HCT116 (cell line): ENCODE results near the gene RNH1. TPM values are rescaled to one million over a fixed set of nuclear protein-coding genes. Genes with fewer than 3 reads are reported as not detected.

Experiments used
- ATAC-seq: fragments of 200-7000 bp; cut with Tn5 transposase; 2 replicates; pipeline ENCODE4 v1.9.1; 2020; ENCODE audit warnings: mild to moderate bottlenecking, moderate library complexity
- BruUV-seq: library from RNA; stranded (reverse); fragments of 400-500 nt; replicated peaks from 2 replicates; lab custom pipeline; 2021; lab: Mats Ljungman, UMichigan
- CTCF ChIA-PET: fragments of 300-600 bp; sonication (Branson Sonifier 250); formaldehyde crosslinking; loops from one replicate; lab custom pipeline; 2021; ENCODE audit warnings: antibody characterized with exemption; lab: Charles Lee
- POLR2A ChIA-PET: fragments of 300-600, 350-600 bp; sonication (Branson Sonifier 250); formaldehyde crosslinking; loops from one replicate; lab custom pipeline; 2021; ENCODE audit warnings: antibody characterized with exemption; lab: Charles Lee
- RAD21 ChIA-PET, 2 experiments: fragments of 300-600 bp; sonication (Branson Sonifier 250); formaldehyde crosslinking; loops; one replicate each; lab custom pipeline; 2023; ENCODE audit warnings: low total read pairs in 2 of 2; ENCODE audit not compliant: uncharacterized antibody in 2 of 2, unreplicated experiment in 2 of 2, low non-redundant PET in 1 of 2; lab: Charles Lee
- DNase-seq: peaks from one replicate; pipeline ENCODE4 v3.0.0-alpha.2; 2010; ENCODE audit warnings: low read depth, low spot score
- H2AFZ ChIP-seq: fragments of 200-600 bp; shearing (Covaris generic), sonication (generic); 2 replicates; pipeline ENCODE4 v1.6.1; 2017; ENCODE audit warnings: low read depth, mixed run types, mixed read lengths, antibody characterized with exemption, low read length; ENCODE audit not compliant: poor library complexity, severe bottlenecking
- H3K27ac ChIP-seq: 2 replicates; pipeline ENCODE4 v1.5.1; 2012; ENCODE audit warnings: low read depth, low read length
- H3K27me3 ChIP-seq: fragments of 200-600 bp; sonication (generic); 2 replicates; pipeline ENCODE4 v1.6.1; 2016; ENCODE audit warnings: mixed run types, low read length, mixed read lengths; ENCODE audit not compliant: insufficient read depth
- H3K36me3 ChIP-seq, 2 experiments: fragments of 200-500 bp in 1 of 2; fragments of 200-600 bp in 1 of 2; sonication (Bioruptor generic) in 1 of 2; sonication (generic) in 1 of 2; 2 replicates each; pipeline versions ENCODE4 v1.5.1 to v1.6.1; 2014 to 2016; ENCODE audit warnings: low read length in 2 of 2, inconsistent platforms in 1 of 2, mixed read lengths in 1 of 2, mixed run types in 1 of 2; ENCODE audit not compliant: insufficient read depth in 2 of 2, control insufficient read depth in 1 of 2
- H3K4me1 ChIP-seq, 2 experiments: fragments of 200-600 bp in 1 of 2; sonication (generic) in 1 of 2; 2 replicates each; pipeline versions ENCODE4 v1.5.1 to v1.6.1; 2012 to 2017; ENCODE audit warnings: low read length in 2 of 2, inconsistent platforms in 1 of 2, mild to moderate bottlenecking in 1 of 2, mixed read lengths in 1 of 2, mixed run types in 1 of 2, moderate library complexity in 1 of 2; ENCODE audit not compliant: insufficient read depth in 2 of 2, control insufficient read depth in 1 of 2
- H3K4me2 ChIP-seq: fragments of 200-600 bp; sonication (generic); 2 replicates; pipeline ENCODE4 v1.6.1; 2017; ENCODE audit warnings: mixed run types, low read length, mixed read lengths
- H3K4me3 ChIP-seq, 2 experiments: fragments of 200-600 bp in 1 of 2; sonication (generic) in 1 of 2; replicated peaks in 1 of 2; 2 replicates each; pipeline ENCODE4 v1.5.1; 2011 to 2016; ENCODE audit warnings: low read length in 2 of 2, control low read depth in 1 of 2, low read depth in 1 of 2, mild to moderate bottlenecking in 1 of 2, mixed read lengths in 1 of 2, mixed run types in 1 of 2
- H3K79me2 ChIP-seq: fragments of 200-600 bp; sonication (generic); 2 replicates; pipeline ENCODE4 v1.6.1; 2017; ENCODE audit warnings: mild to moderate bottlenecking, mixed run types, low read length, moderate library complexity, mixed read lengths; ENCODE audit not compliant: insufficient read depth
- H3K9ac ChIP-seq: fragments of 200-600 bp; sonication (generic); 2 replicates; pipeline ENCODE4 v1.6.1; 2016; ENCODE audit warnings: low read length, mixed read lengths
- H3K9me2 ChIP-seq: fragments of 200-600 bp; sonication (generic), shearing (Covaris generic); 2 replicates; pipeline ENCODE4 v1.6.1; 2017; ENCODE audit warnings: mixed run types, mild to moderate bottlenecking, moderate library complexity; ENCODE audit not compliant: insufficient read depth
- H3K9me3 ChIP-seq, 2 experiments: fragments of 200-500 bp in 1 of 2; fragments of 200-600 bp in 1 of 2; sonication (Bioruptor generic) in 1 of 2; sonication (generic) in 1 of 2; 2 replicates each; pipeline ENCODE4 v1.6.1; 2014 to 2017; ENCODE audit warnings: low read length in 2 of 2, mixed read lengths in 2 of 2, inconsistent platforms in 1 of 2, low read depth in 1 of 2, mild to moderate bottlenecking in 1 of 2, mixed run types in 1 of 2, moderate library complexity in 1 of 2; ENCODE audit not compliant: control insufficient read depth in 1 of 2, insufficient read depth in 1 of 2
- H4K20me1 ChIP-seq: fragments of 200-600 bp; sonication (generic), shearing (Covaris generic); 2 replicates; pipeline ENCODE4 v1.6.1; 2017; ENCODE audit warnings: mixed run types, mild to moderate bottlenecking, moderate library complexity; ENCODE audit not compliant: insufficient read depth
- EZH2phosphoT487 ChIP-seq: fragments of 200-600 bp; IDR thresholded peaks from 2 replicates; pipeline ENCODE4 v1.6.1; 2018; ENCODE audit warnings: antibody characterized with exemption, borderline replicate concordance
- FOSL1 ChIP-seq: IDR thresholded peaks from 2 replicates; pipeline ENCODE4 v1.6.1; 2012; ENCODE audit warnings: low read depth
- MAX ChIP-seq: IDR thresholded peaks from 2 replicates; pipeline ENCODE4 v1.6.1; 2012
- POLR2A ChIP-seq: IDR thresholded peaks from 2 replicates; pipeline ENCODE4 v1.7.0; 2011; ENCODE audit warnings: borderline replicate concordance; ENCODE audit not compliant: insufficient read depth, insufficient read length; ENCODE audit errors: extremely low read depth
- REST ChIP-seq: IDR thresholded peaks from 2 replicates; pipeline ENCODE4 v1.6.1; 2012; ENCODE audit warnings: low read depth
- SIN3A ChIP-seq: IDR thresholded peaks from 2 replicates; pipeline ENCODE4 v1.6.1; 2012; ENCODE audit warnings: low read depth
- SP1 ChIP-seq: IDR thresholded peaks from 2 replicates; pipeline ENCODE4 v1.6.1; 2012; ENCODE audit warnings: low read depth
- SRF ChIP-seq: IDR thresholded peaks from 2 replicates; pipeline ENCODE4 v1.6.1; 2012; ENCODE audit warnings: low read depth
- TCF7L2 ChIP-seq: IDR thresholded peaks from 2 replicates; pipeline ENCODE4 v1.7.0; 2011; ENCODE audit warnings: borderline replicate concordance, inconsistent platforms; ENCODE audit not compliant: insufficient read depth, insufficient read length; ENCODE audit errors: extremely low read depth
- ZBTB33 ChIP-seq: IDR thresholded peaks from 2 replicates; pipeline ENCODE4 v1.6.1; 2011; ENCODE audit warnings: mild to moderate bottlenecking, low read length, moderate library complexity; ENCODE audit not compliant: insufficient replicate concordance; ENCODE audit errors: extremely low read depth
- intact Hi-C: fragments of 100-400 bp; cut with micrococcal nuclease; formaldehyde crosslinking; loops from 2 replicates; pipeline ENCODE4 v1.10.0; 2022
- total RNA-seq: library from RNA; stranded (reverse); gene quantifications from one replicate; pipeline ENCODE4 v1.2.1, GENCODE V29; 2021; ENCODE audit not compliant: unreplicated experiment

The RNH1 gene
- total RNA-seq, 1 experiment from 2014 or later: 120 TPM

GRCh38 chr11:455566-456147 is 51.4 kb downstream of the RNH1 start:
- Histone ChIP-seq H3K79me2 (peaks cover 87% of the 10 kb centered on the region), H3K36me3 (peaks cover 11 to 26% of the 10 kb centered on the region in 2 experiments; a peak in 3 of 4 replicates), H3K4me3 (no peak overlapping the region), H3K27ac (no peak overlapping the region), H3K9me3 (no peaks in the 10 kb centered on the region), H3K4me1 (peaks cover 5 to 10% of the 10 kb centered on the region in 2 experiments), H3K9me2 (no peaks in the 10 kb centered on the region), H2AFZ (no peak overlapping the region), H4K20me1 (no peaks in the 10 kb centered on the region), H3K9ac (no peak overlapping the region), H3K4me2 (no peak overlapping the region), H3K27me3 (no peaks in the 10 kb centered on the region)
- DNase-seq (no peak), ATAC-seq (no peak)
- TF ChIP-seq SP1: no peak
- TF ChIP-seq SIN3A: no peak
- no peak for TF ChIP-seq SRF
- TF ChIP-seq MAX: no peak
- no peak for TF ChIP-seq POLR2A
- no peak for TF ChIP-seq REST
- no peak for TF ChIP-seq ZBTB33
- no peak for TF ChIP-seq TCF7L2
- TF ChIP-seq FOSL1: no peak
- no peak for TF ChIP-seq EZH2phosphoT487
- intact Hi-C loops: no loop called here
- ChIA-PET CTCF (no interaction called here), RAD21 (no interaction called here), POLR2A (no interaction called here)
- no TSS peak for BruUV-seq
